Measurements from ENCODE around the gene NANS. TPM values are rescaled to one million over a fixed set of nuclear protein-coding genes. Genes with fewer than 3 reads are reported as not detected.
"Not testable (repeated sequence)": the region's sequence is repeated elsewhere in the genome, so short reads cannot be mapped to it uniquely, and the experiment has no call there.

NANS gene
- polyA plus RNA-seq, 10 donors: 30.3 to 39.3 (median 33.7) TPM

GRCh38 chr9:98130060-98130459, 73.5 kb downstream of the NANS start:
- not testable (repeated sequence) for DNase-seq

GRCh38 chr9:98130576-98131228, 74.2 kb downstream of the NANS start:
- DNase-seq: no peak

DNA sequence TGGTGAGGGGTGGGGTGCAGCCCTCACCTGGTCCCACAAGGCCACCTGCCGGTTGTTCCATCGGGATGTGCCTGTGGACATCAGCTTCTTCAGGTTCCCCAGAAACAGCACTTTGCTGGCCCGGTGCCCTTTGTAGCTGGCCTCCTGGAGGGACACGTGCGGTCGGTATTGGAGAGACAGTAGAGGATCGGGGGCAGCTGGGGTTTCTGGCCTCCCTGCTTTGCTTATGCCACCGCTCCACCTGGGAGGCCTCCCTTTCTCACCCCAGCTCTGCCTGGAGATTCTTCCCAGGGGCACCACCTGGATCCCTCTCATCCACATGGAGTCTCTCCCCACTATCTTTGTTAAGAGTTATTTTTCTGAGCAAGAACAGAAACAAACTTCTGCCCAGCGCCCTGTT, 75.6 kb downstream of the NANS start:
- no peak for DNase-seq

Other genes with a start within 250 kb of the NANS start
- gene FOXE1, start 203.5 kb upstream of the NANS start, polyA plus RNA-seq (ENCODE audit: insufficient read length in 10 of 10): under 1 TPM in 1 of 10 donors, not detected in 9; 0.07 TPM
- 10 to 100 TPM in 4 of 10 donors, 1 to 10 TPM in 6; 8.0 to 11.6 (median 9.7) TPM for gene TRMO, start 134.2 kb upstream of the NANS start, polyA plus RNA-seq (ENCODE audit: insufficient read length in 10 of 10)
- gene HEMGN, start 118.6 kb upstream of the NANS start, polyA plus RNA-seq (ENCODE audit: insufficient read length in 10 of 10): 10 to 100 TPM in 3 of 10 donors, 1 to 10 TPM in 7; 3.8 to 18.6 (median 5.8) TPM
- gene ANP32B, start 73.4 kb upstream of the NANS start, polyA plus RNA-seq (ENCODE audit: insufficient read length in 10 of 10): 100 to 1,000 TPM; 128 to 188 (median 151) TPM
- gene TRIM14, start 62.5 kb downstream of the NANS start, polyA plus RNA-seq (ENCODE audit: insufficient read length in 10 of 10): 1 to 10 TPM in 7 of 10 donors, under 1 TPM in 3; 0.71 to 3.2 (median 1.5) TPM
- gene CORO2A, start 135.9 kb downstream of the NANS start, polyA plus RNA-seq (ENCODE audit: insufficient read length in 10 of 10): 1 to 10 TPM in 1 of 10 donors, under 1 TPM in 9; 0.13 to 1.2 (median 0.32) TPM
- 1 to 10 TPM; 1.1 to 2.8 (median 2.0) TPM for gene TBC1D2, start 198.9 kb downstream of the NANS start, polyA plus RNA-seq (ENCODE audit: insufficient read length in 10 of 10)

Measured in muscle of back (tissue), 11 donors.